ENCODE measurements around the gene ACOT11.
A peak's percentile ranks its signal among the peaks of the same experiment; 100 is the strongest.

ACOT11 gene

GRCh38 chr1:54593571-54594160 is 45.6 kb downstream of the ACOT11 start:
- DNase-seq, result no peak

- DNase-seq, result no peak
Measured at GRCh38 chr1:54594463-54594862, 46.4 kb downstream of the ACOT11 start.

GRCh38 chr1:54595956-54596498 is 48.0 kb downstream of the ACOT11 start:
- no peak for DNase-seq

GRCh38 chr1:54596756-54597155 is 48.7 kb downstream of the ACOT11 start:
- DNase-seq, result no peak

- DNase-seq, result no peak
Measured at GRCh38 chr1:54597455-54598030, 49.5 kb downstream of the ACOT11 start.

GRCh38 chr1:54599211-54599823 is 51.3 kb downstream of the ACOT11 start:
- DNase-seq, result no peak

- DNase-seq, result no peak
Measured at GRCh38 chr1:54600947-54601721, 53.1 kb downstream of the ACOT11 start.

GRCh38 chr1:54601730-54602129 is 53.7 kb downstream of the ACOT11 start:
- no peak for DNase-seq

GRCh38 chr1:54602554-54602953 is 54.5 kb downstream of the ACOT11 start:
- no peak for DNase-seq

GRCh38 chr1:54603241-54603640 is 55.2 kb downstream of the ACOT11 start:
- no peak for DNase-seq

- no peak for DNase-seq
Measured at GRCh38 chr1:54604051-54604450, 56.0 kb downstream of the ACOT11 start.

- peak; percentile 14 for DNase-seq
Measured at GRCh38 chr1:54604572-54605370, 56.7 kb downstream of the ACOT11 start.

GRCh38 chr1:54606096-54606989 is 58.3 kb downstream of the ACOT11 start:
- no peak for DNase-seq

- DNase-seq, result no peak
Measured at GRCh38 chr1:54606990-54607325, 58.9 kb downstream of the ACOT11 start.

GRCh38 chr1:54607821-54608565 is 60.0 kb downstream of the ACOT11 start:
- DNase-seq, result no peak

GRCh38 chr1:54608566-54609230 is 60.7 kb downstream of the ACOT11 start:
- DNase-seq, result no peak

GRCh38 chr1:54609301-54609921 is 61.4 kb downstream of the ACOT11 start:
- no peak for DNase-seq

GRCh38 chr1:54610048-54610447 is 62.0 kb downstream of the ACOT11 start:
- no peak for DNase-seq

- DNase-seq, result no peak
Measured at GRCh38 chr1:54610601-54611580, 62.9 kb downstream of the ACOT11 start.

Measured in stimulated activated CD4-positive, alpha-beta T cell treated with anti-CD3 and anti-CD28 coated beads, Interleukin-4, amount 100 ng/mL, for 24 hours (primary cell).